Measurements from ENCODE around the gene LPAR1.
"Not testable (repeated sequence)": the region's sequence is repeated elsewhere in the genome, so short reads cannot be mapped to it uniquely, and the experiment has no call there.

LPAR1 gene

GRCh38 chr9:110825950-110826349 lies 212.3 kb downstream of the LPAR1 start:
- FAIRE-seq, result no peak
- DNase-seq (ENCODE audit: insufficient read length), result no peak
- TF ChIP-seq POLR2A (IDR thresholded peaks at IDR 0.05; ENCODE audit: low read depth, low read length), result no peak
- no peak for TF ChIP-seq TAF1 (IDR thresholded peaks at IDR 0.05; ENCODE audit: borderline replicate concordance, low read depth, low read length)
- TF ChIP-seq POLR2AphosphoS5 (IDR thresholded peaks at IDR 0.05; ENCODE audit: low read depth, low read length), result no peak

- not testable (repeated sequence) for DNase-seq (ENCODE audit: insufficient read length); FAIRE-seq
These were observed 213.1 kb downstream of the LPAR1 start for GRCh38 chr9:110825129-110825528.
